Measurements from ENCODE around the gene KAZALD1. TPM values are rescaled to one million over a fixed set of nuclear protein-coding genes. Genes with fewer than 3 reads are reported as not detected.

Gene KAZALD1
- total RNA-seq, 1 experiment from 2014 or later = 42.3 TPM

GRCh38 chr10:101079874-101080273 lies 18.1 kb downstream of the KAZALD1 start:
- no peaks in the 10 kb centered on the region for H3K36me3 Mint-ChIP-seq (ENCODE audit: insufficient read depth, unreplicated experiment)
- CTCF ChIA-PET = interaction anchor here (0.8 to 0.9 kb wide), 2 partner anchors 15 to 62 kb away, joined by 3 read pairs; no protein-coding TSS in a partner anchor

GRCh38 chr10:101080933-101081931 lies 19.4 kb downstream of the KAZALD1 start:
- Mint-ChIP-seq H3K27me3 (ENCODE audit: insufficient read depth, unreplicated experiment) (peaks cover 9% of the 10 kb centered on the region), H3K27ac (ENCODE audit: unreplicated experiment) (no peak overlapping the region), H3K9me3 (ENCODE audit: unreplicated experiment) (no peaks in the 10 kb centered on the region), H3K36me3 (ENCODE audit: insufficient read depth, unreplicated experiment) (no peaks in the 10 kb centered on the region), H3K4me1 (ENCODE audit: low read depth, unreplicated experiment) (no peaks in the 10 kb centered on the region), H3K4me3 (ENCODE audit: unreplicated experiment) (no peak overlapping the region)
- no TSS peak for BruUV-seq (replicated peaks)
- TF ChIP-seq, protein P1, sequence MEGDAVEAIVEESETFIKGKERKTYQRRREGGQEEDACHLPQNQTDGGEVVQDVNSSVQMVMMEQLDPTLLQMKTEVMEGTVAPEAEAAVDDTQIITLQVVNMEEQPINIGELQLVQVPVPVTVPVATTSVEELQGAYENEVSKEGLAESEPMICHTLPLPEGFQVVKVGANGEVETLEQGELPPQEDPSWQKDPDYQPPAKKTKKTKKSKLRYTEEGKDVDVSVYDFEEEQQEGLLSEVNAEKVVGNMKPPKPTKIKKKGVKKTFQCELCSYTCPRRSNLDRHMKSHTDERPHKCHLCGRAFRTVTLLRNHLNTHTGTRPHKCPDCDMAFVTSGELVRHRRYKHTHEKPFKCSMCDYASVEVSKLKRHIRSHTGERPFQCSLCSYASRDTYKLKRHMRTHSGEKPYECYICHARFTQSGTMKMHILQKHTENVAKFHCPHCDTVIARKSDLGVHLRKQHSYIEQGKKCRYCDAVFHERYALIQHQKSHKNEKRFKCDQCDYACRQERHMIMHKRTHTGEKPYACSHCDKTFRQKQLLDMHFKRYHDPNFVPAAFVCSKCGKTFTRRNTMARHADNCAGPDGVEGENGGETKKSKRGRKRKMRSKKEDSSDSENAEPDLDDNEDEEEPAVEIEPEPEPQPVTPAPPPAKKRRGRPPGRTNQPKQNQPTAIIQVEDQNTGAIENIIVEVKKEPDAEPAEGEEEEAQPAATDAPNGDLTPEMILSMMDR (IDR thresholded peaks at IDR 0.05; ENCODE audit: insufficient read depth in 1 of 2, low read depth in 1 of 2, low read length in 1 of 2, severe bottlenecking in 1 of 2, unreplicated experiment in 1 of 2) = no peak
- no peaks in the 10 kb centered on the region for H3K4me1 ChIP-seq
- H3K9me3 ChIP-seq = no peaks in the 10 kb centered on the region
- CTCF ChIA-PET = interaction anchor here (0.6 kb wide), 1 partner anchor 12 kb away, joined by 3 read pairs; no protein-coding TSS in a partner anchor
- no peaks in the 10 kb centered on the region; the same call in 1 of the 2 replicates for H3K27me3 ChIP-seq (replicated peaks; ENCODE audit: control insufficient read depth, insufficient read depth, low read length)
- POLR2A ChIA-PET = no interaction called here
- DNase-seq = peak in 1 of 2 experiments; percentile 63
- H3K36me3 ChIP-seq (ENCODE audit: control insufficient read depth, insufficient read depth, low read length) = no peaks in the 10 kb centered on the region
- intact Hi-C loops (cut with micrococcal nuclease; ENCODE audit: unreplicated experiment) = no loop called here
- no peak overlapping the region for H3K4me3 ChIP-seq (ENCODE audit: low read depth, low read length)

More at GRCh38 chr10:101079874-101080273, 18.1 kb downstream of the KAZALD1 start:
- Mint-ChIP-seq H3K4me3 (ENCODE audit: unreplicated experiment) (no peak overlapping the region), H3K27me3 (ENCODE audit: insufficient read depth, unreplicated experiment) (peaks cover 9% of the 10 kb centered on the region), H3K9me3 (ENCODE audit: unreplicated experiment) (no peaks in the 10 kb centered on the region), H3K4me1 (ENCODE audit: low read depth, unreplicated experiment) (no peaks in the 10 kb centered on the region), H3K27ac (ENCODE audit: unreplicated experiment) (no peak overlapping the region)
- no peak for DNase-seq
- Histone ChIP-seq H3K27me3 (replicated peaks; ENCODE audit: control insufficient read depth, insufficient read depth, low read length) (no peaks in the 10 kb centered on the region; the same call in 1 of the 2 replicates), H3K9me3 (no peaks in the 10 kb centered on the region), H3K36me3 (ENCODE audit: control insufficient read depth, insufficient read depth, low read length) (no peaks in the 10 kb centered on the region), H3K4me1 (no peaks in the 10 kb centered on the region), H3K4me3 (ENCODE audit: low read depth, low read length) (no peak overlapping the region)
- POLR2A ChIA-PET = no interaction called here
- TF ChIP-seq, protein P1 (IDR thresholded peaks at IDR 0.05; ENCODE audit: insufficient read depth in 1 of 2, low read depth in 1 of 2, low read length in 1 of 2, severe bottlenecking in 1 of 2, unreplicated experiment in 1 of 2) = no peak
- intact Hi-C loops (cut with micrococcal nuclease; ENCODE audit: unreplicated experiment) = no loop called here
- BruUV-seq (replicated peaks) = no TSS peak

DNA sequence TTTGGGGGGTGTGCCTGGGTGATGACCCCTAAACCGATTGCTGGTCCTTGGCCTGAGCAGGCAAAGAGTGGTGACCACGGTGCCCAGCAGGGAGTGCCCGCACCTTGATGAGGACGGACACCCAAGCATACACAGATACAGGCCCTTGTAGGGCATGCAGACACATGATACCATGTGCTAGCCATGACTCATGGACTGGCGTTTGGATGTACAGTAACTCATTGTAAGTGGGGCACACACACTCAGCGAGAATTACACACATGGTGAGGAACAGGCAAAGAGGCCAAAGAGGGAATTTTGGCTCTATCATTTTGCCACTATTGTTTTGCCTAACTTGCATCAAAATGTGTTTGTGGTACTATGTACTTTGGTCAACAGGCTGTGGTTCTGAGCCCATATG lies 24.1 kb downstream of the KAZALD1 start:
- Histone ChIP-seq H3K27me3 (replicated peaks; ENCODE audit: control insufficient read depth, insufficient read depth, low read length) (no peaks in the 10 kb centered on the region; the same call in 1 of the 2 replicates), H3K9me3 (no peaks in the 10 kb centered on the region), H3K4me1 (no peaks in the 10 kb centered on the region), H3K36me3 (ENCODE audit: control insufficient read depth, insufficient read depth, low read length) (no peaks in the 10 kb centered on the region), H3K4me3 (ENCODE audit: low read depth, low read length) (no peak overlapping the region)
- Mint-ChIP-seq H3K27me3 (ENCODE audit: insufficient read depth, unreplicated experiment) (peaks cover 8% of the 10 kb centered on the region), H3K27ac (ENCODE audit: unreplicated experiment) (no peak overlapping the region), H3K36me3 (ENCODE audit: insufficient read depth, unreplicated experiment) (no peaks in the 10 kb centered on the region), H3K4me3 (ENCODE audit: unreplicated experiment) (no peak overlapping the region), H3K4me1 (ENCODE audit: low read depth, unreplicated experiment) (peaks cover 8% of the 10 kb centered on the region), H3K9me3 (ENCODE audit: unreplicated experiment) (no peaks in the 10 kb centered on the region)
- ChIA-PET CTCF (interaction anchor here (2.4 to 3.3 kb wide), 2 partner anchors 10 to 56 kb away, joined by 10 to 13 read pairs; no protein-coding TSS in a partner anchor), POLR2A (no interaction called here)
- TF ChIP-seq, protein P1 (IDR thresholded peaks at IDR 0.05; ENCODE audit: insufficient read depth in 1 of 2, low read depth in 1 of 2, low read length in 1 of 2, severe bottlenecking in 1 of 2, unreplicated experiment in 1 of 2) = no peak
- intact Hi-C loops (cut with micrococcal nuclease; ENCODE audit: unreplicated experiment) = no loop called here
- no peak for DNase-seq
- BruUV-seq (replicated peaks) = no TSS peak
